ACHN (cell line): Measurements from ENCODE around the gene RNF144A.
"Not testable (repeated sequence)": the region's sequence is repeated elsewhere in the genome, so short reads cannot be mapped to it uniquely, and the experiment has no call there.

ENCODE experiments used
- DNase-seq: peaks from one replicate; pipeline ENCODE4 v3.0.0-alpha.2; 2015
- in situ Hi-C: cut with HindIII; loops from 2 replicates; pipeline ENCODE4 v1.10.0; 2017; ENCODE audit warnings: low sequenced_read_pairs, low pct_ligation_motif_present, low pct_unique_long_range_greater_than_20kb

RNF144A gene

DNA sequence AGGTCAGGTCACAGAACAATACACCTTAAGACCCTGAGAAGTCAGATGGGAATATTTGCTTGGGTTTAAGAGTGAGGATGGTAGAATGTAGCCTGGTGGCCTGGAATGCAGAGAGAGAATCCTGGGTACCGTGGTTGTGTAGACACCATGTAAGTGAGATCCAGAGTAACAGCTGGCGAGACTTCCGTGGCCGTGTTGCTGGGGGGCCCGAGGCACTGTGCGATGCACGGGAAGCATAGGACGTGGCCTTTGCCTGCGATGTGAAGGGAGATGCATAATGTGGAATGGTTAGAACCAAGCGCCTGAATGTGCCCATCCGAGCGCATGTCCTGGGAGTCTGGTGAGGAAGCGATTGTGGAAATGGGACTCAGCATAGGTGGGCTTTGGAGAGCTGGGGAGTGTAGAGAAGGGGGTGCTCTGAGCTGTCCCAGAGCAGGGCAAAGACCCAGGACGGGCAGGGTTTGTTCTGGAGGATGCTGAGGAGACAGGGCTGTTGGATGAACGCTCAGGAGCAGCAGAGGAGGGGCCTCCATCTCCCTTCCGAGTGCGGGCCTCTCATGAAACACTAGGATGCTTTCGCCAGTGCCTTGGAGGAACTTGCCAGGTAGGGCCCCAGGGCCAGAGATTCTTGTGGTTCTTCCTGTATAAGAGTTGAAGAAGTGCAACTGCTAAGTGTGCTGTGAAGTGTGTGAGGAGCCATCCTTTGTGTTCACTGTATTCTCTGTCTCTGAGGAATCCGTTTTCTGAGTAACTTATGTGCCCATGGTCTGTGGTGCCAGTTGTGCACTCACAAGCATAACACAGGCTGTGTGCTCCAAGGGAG is 7.1 kb downstream of the RNF144A start:
- in situ Hi-C loops: no loop called here
- DNase-seq: no peak

- no peak for DNase-seq
- in situ Hi-C loops: no loop called here
Measured at GRCh38 chr2:6924924-6925409, 7.8 kb downstream of the RNF144A start.

DNA sequence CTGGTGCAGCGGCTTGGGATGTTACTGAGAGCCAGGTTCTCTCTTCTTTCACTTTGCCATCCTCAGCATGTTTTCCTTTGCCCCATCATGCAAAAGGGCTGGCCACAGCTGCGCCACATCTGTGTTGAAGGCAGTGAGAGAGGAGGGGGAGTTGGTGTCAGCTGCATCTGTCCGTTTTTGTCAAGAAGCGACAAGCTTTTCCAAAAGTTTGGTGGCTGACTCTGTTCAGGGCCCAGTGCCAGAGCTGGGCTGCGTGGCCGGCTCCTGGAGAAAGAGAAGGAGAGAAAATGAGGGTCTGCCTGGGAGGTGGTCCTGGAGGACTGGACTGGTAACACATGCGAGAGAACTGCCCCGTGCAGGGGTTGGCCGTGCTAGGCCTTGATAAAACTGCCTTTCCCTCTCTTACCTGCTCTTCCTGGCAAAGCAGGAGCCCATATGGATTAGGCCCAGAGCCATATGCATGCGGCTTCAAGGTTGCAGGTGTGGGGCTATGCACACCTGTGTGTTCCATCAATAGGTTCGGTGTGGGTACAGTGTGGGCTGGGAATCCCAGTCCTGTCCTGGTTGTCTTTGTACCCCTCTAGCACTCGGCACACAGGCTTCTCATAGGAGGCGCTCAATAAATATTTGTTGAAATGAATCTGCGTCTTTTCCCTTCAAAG is 9.0 kb downstream of the RNF144A start:
- in situ Hi-C loops: no loop called here
- no peak for DNase-seq

DNA sequence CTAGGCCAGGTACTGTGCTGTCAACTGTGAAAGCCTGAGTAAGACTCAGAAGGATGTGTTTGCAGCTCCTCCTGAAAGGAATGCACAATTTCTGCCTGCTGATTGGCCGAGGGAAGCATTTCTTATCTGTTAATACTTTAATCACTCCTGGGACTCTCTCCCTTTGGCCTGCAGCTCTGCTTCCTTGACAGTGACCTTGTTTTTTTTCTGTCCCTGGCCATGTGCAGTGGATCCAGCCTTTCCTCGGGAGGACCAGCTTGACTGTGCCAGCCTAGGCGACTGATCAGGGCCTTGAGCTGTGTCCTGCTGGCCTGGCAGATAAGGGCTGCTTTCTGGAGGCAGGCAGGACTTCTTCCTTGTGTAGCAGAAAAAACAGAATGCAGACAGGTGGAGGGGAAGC is 10.0 kb downstream of the RNF144A start:
- no peak for DNase-seq
- in situ Hi-C loops: no loop called here

DNA sequence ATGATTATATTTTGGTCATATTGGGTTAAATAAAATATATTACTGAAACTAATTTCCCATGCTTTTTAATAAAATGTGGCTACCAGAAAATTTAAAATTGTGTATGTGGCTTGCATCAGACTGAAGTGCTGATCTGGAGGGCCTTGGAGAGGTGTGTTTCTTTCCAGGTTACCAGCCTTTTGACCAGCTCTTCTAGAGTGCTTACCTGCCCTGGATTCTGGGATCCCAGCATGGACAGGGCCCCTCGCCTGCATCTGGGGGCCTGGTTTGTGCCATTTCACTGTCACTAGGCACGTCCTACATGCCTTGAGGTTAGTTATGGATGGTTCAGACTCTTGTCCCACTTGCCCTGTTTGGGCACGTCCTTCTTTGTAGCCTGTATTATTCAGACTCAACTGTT is 10.5 kb downstream of the RNF144A start:
- in situ Hi-C loops: no loop called here

GRCh38 chr2:6928452-6928851 is 11.2 kb downstream of the RNF144A start:
- no peak for DNase-seq
- in situ Hi-C loops: no loop called here

More for the DNA sequence above, 10.5 kb downstream of the RNF144A start:
- no peak for DNase-seq

- DNase-seq: no peak
- in situ Hi-C loops: no loop called here
Measured at GRCh38 chr2:6929196-6929819, 12.1 kb downstream of the RNF144A start.

- no peak for DNase-seq
- in situ Hi-C loops: no loop called here
Measured at GRCh38 chr2:6930923-6931647, 13.9 kb downstream of the RNF144A start.

DNA sequence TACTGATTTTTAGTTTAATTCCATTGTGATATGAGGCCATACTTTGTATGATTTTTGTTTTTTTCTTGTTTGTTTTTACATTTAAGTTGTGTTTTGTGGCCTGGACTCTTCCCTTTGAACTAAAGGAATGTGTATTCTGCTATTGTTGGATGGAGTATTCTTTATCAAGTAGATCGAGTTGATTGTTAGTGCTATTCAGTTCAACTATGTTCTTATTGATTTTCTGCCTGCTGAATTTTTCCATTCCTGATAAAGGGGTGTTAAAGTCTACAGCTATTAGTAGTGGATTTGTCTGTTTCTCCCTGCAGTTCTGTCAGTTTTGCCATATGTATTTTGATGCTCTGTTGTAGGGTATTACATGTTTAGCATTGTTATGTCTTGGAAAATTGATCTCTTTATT is 14.5 kb downstream of the RNF144A start:
- in situ Hi-C loops: no loop called here
- no peak for DNase-seq

DNA sequence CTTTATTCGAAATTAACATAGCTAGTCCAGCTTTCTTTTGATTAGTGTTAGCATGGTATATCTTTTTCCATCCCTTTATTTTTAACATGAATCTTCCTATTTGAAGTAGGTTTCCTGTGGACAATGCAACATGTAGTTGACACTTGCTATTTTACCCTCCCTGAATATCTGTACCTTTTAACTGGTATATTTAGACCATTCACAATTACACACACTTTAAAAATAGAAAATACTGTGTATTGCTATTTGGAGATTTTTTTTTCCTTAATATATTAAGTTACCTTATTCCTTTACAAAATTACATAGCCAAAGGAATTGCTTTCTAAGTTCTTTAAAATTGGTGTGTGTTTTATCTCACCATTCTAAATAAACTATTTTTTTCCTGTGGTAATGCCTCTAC is 15.0 kb downstream of the RNF144A start:
- DNase-seq: no peak
- in situ Hi-C loops: no loop called here

DNA sequence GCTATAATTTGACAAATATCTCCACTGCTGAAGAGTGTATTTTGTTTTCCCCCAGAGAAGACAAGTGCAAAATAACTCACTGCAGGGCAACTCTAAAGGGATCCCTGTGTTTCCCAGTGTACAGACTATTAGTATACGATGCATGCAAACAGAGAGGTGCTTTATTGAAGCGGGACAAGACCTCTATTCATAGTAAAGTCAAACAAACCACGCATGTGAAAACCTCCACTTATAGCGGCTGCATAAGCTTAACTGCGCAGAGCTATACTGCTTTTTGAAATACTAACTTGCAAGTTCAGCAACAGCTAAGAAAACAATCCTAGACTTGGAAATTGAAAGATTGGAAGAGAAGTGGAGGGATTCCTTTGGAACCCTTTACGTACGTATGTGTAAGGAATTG is 15.6 kb downstream of the RNF144A start:
- no peak for DNase-seq
- in situ Hi-C loops: no loop called here

GRCh38 chr2:6933911-6934310 is 16.7 kb downstream of the RNF144A start:
- in situ Hi-C loops: no loop called here
- DNase-seq: no peak

DNA sequence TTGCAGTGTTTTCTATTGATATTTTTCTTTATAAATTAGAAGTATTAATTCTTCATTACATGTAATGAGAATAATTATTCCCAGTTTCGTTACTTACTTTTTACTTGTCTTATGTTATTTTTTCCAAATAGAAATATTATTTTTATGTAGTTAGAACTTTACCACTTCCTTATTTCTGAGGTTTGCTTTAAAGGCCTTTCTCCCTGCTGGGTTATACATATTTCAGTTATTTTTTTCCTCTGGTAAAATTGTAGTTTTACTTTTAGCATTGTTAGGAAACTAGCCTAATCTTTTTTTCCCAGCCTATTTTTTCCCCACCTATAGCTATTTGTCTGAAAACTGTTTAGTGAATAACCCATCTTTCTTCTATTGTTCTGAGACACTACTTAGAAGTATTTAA is 17.1 kb downstream of the RNF144A start:
- in situ Hi-C loops: no loop called here
- DNase-seq: no peak

GRCh38 chr2:6934758-6935651 is 17.8 kb downstream of the RNF144A start:
- in situ Hi-C loops: no loop called here
- no peak for DNase-seq

DNA sequence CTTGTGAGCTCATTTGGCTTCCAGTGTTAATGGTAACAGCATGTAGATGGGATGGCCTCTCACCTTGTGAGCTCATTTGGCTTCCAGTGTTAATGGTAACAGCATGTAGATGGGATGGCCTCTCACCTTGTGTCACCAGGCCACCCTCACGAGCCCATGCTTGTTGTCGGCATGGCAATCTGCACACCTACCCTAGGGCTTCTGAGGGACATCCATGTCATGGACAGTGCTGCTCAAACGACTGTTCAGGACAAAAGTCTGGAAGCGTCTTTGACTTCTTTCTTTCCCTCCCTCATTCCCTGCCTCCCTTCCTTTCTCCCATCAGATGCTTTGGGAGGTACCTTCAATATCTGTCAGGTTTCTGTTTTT is 18.4 kb downstream of the RNF144A start:
- in situ Hi-C loops, DNase-seq: not testable (repeated sequence)

DNA sequence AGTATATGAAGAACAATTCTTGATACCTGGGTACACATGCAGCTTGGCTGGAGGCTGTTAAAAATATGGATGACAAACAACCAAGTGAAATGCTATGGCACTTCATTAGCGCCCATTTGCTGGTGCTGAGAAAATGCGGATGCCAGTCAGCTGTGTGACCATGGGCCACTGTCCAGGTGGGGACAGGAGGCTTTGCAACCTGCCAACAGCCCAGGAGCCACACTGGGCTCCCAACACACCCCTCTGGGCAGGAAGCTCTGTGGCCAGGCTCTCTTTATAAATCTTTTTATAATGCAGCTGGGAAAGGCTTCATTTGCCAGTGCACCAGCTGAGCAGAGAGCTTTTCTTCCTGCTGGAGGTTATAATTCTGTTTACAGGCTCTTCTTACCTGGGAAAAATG is 19.9 kb downstream of the RNF144A start:
- in situ Hi-C loops: no loop called here
- no peak for DNase-seq

DNA sequence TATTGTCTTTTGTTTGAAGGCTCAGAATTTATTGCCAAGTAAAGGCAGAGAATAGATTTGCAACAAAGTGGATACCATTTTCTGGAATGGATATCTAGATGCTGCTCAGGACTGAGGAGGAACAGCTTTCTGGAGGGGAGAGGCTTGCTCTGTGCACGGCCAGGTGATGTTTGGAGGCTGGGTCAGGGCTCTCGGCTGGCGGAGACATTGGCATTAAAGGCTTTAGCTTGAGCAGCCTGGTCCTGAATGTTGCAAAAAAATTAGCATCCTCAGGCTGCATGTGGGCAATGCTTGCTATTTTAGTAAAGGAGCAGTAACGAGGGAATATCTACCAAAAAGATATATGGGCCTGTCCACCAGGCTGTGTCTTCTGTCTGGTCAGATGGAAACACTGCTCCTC is 20.4 kb downstream of the RNF144A start:
- no peak for DNase-seq
- in situ Hi-C loops: no loop called here

GRCh38 chr2:6939071-6939470 is 21.9 kb downstream of the RNF144A start:
- in situ Hi-C loops: no loop called here
- no peak for DNase-seq
